Esophagus muscularis mucosa (tissue), 4 donors: ENCODE results near the gene MMRN2. TPM values are rescaled to one million over a fixed set of nuclear protein-coding genes. Genes with fewer than 3 reads are reported as not detected.
"Not testable (repeated sequence)": the region's sequence is repeated elsewhere in the genome, so short reads cannot be mapped to it uniquely, and the experiment has no call there.

Source experiments
- DNase-seq: peaks from one replicate; pipeline ENCODE4 v3.0.0-alpha.2; 2017; ENCODE audit errors: extremely low spot score
- H3K27ac ChIP-seq, 4 donors: fragments of 200-600 bp; sonication (generic); replicated peaks in 1 of 4; 1 replicate in 3 of 4; 2 replicates in 1 of 4; pipeline ENCODE4 v1.5.1; 2016 to 2019; ENCODE audit warnings: mild to moderate bottlenecking in 1 of 4
- H3K27me3 ChIP-seq, 4 donors: fragments of 200-600 bp; sonication (generic); one replicate each; pipeline versions ENCODE4 v1.5.1 to v1.6.0; 2016 to 2019
- H3K36me3 ChIP-seq, 4 donors: fragments of 200-600 bp; sonication (generic); one replicate each; pipeline ENCODE4 v1.5.1; 2016 to 2019
- H3K4me1 ChIP-seq, 4 donors: fragments of 200-600 bp; sonication (generic); one replicate each; pipeline ENCODE4 v1.5.1; 2016 to 2019
- H3K4me3 ChIP-seq, 4 donors: fragments of 200-600 bp; sonication (generic); 1 replicate in 2 of 4; 2 replicates in 2 of 4; pipeline ENCODE4 v1.5.1; 2016 to 2019; ENCODE audit warnings: mild to moderate bottlenecking in 4 of 4, moderate library complexity in 1 of 4
- H3K9me3 ChIP-seq, 4 donors: fragments of 200-600 bp; sonication (generic); 1 replicate in 3 of 4; 2 replicates in 1 of 4; pipeline ENCODE4 v1.5.1; 2016 to 2019
- EP300 ChIP-seq: sonication (generic); formaldehyde crosslinking; IDR thresholded peaks from one replicate; pipeline ENCODE4 v1.6.1; 2017; ENCODE audit warnings: antibody characterized with exemption
- POLR2A ChIP-seq: fragments of 450-650 bp; IDR thresholded peaks from one replicate; pipeline ENCODE4 v1.6.1; 2017; ENCODE audit warnings: antibody characterized with exemption, moderate library complexity, mild to moderate bottlenecking, low read depth
- POLR2AphosphoS5 ChIP-seq, 2 donors: sonication (generic); formaldehyde crosslinking; IDR thresholded peaks; one replicate each; pipeline ENCODE4 v1.6.1; 2017; ENCODE audit warnings: antibody characterized with exemption in 2 of 2
- WGBS: methylation state at CpG from one replicate; pipeline ENCODE4 v1.1.5; 2018; 5-methylcytosine and 5-hydroxymethylcytosine counted together
- intact Hi-C: fragments of 100-400 bp; cut with DNase I; formaldehyde crosslinking; loops from one replicate; pipeline ENCODE4 v1.15.1; 2023
- total RNA-seq, 4 donors: library from RNA; depleted of rRNA; stranded (reverse); fragments of >200 nt; gene quantifications; one replicate each; pipeline versions ENCODE4 v1.1.0 to v1.2.1, GENCODE V29; 2016
- TF ChIP-seq, protein P1 (sequence below), 3 experiments: fragments of 200-600 bp in 2 of 3; fragments of 450-650 bp in 1 of 3; sonication (generic) in 2 of 3; IDR thresholded peaks; one replicate each; pipeline ENCODE4 v1.5.1; 2017 to 2019; ENCODE audit warnings: antibody characterized with exemption in 3 of 3, mild to moderate bottlenecking in 2 of 3, moderate library complexity in 1 of 3

The MMRN2 gene
- total RNA-seq, 4 donors from 2014 or later = 24.9 to 85.9 (median 56.3) TPM

DNA sequence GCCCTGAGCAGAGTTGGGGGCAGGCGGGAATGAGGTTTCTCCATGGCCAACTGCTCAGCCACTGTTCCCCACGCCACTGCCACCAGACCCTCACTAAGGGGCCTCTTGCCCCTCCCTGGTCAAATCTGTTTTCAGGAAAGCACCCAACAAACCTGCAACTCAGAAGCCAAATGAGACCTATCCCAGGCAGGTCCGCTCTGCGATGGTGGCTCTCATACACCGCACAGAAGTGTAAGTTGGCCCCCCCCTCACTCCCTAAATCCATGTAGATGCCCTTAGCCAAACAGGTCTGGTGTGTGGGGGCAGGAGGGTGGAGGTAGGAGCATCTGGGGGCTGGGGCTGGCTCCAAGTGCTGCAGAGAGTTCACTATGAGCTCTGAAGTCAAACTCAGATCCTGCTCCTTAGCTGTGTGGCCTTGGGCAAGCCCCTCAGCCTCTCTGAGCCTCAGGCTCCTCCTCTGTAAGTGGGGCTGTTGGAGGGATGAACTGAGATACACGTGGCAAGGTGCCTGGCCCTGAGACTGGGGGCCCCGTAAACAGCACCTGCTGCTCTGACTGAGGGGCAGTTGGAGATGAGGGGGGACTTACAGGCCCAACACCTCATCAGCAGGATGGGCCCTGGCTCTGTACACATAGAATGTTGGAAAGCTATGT is 1.1 kb downstream of the MMRN2 start:
- no peaks in the 10 kb centered on the region for H3K36me3 ChIP-seq
- no peak for DNase-seq
- 77% methylated on average over 3 of the region's 7 CpGs for WGBS
- peaks cover 49 to 81% (median 68%) of the 10 kb centered on the region in 4 donors for H3K4me1 ChIP-seq
- peak overlapping the region; percentile 65 to 82 (median 75) for H3K27ac ChIP-seq
- no peaks in the 10 kb centered on the region for H3K27me3 ChIP-seq
- TF ChIP-seq, protein P1, sequence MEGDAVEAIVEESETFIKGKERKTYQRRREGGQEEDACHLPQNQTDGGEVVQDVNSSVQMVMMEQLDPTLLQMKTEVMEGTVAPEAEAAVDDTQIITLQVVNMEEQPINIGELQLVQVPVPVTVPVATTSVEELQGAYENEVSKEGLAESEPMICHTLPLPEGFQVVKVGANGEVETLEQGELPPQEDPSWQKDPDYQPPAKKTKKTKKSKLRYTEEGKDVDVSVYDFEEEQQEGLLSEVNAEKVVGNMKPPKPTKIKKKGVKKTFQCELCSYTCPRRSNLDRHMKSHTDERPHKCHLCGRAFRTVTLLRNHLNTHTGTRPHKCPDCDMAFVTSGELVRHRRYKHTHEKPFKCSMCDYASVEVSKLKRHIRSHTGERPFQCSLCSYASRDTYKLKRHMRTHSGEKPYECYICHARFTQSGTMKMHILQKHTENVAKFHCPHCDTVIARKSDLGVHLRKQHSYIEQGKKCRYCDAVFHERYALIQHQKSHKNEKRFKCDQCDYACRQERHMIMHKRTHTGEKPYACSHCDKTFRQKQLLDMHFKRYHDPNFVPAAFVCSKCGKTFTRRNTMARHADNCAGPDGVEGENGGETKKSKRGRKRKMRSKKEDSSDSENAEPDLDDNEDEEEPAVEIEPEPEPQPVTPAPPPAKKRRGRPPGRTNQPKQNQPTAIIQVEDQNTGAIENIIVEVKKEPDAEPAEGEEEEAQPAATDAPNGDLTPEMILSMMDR (IDR thresholded peaks at IDR 0.05) = no peak
- TF ChIP-seq POLR2AphosphoS5 (IDR thresholded peaks at IDR 0.05) (no peak), POLR2A (no peak), EP300 (no peak)
- intact Hi-C loops = no loop called here
- H3K4me3 ChIP-seq = peak overlapping the region; percentile 43 to 55 (median 43)
- H3K9me3 ChIP-seq = no peaks in the 10 kb centered on the region

DNA sequence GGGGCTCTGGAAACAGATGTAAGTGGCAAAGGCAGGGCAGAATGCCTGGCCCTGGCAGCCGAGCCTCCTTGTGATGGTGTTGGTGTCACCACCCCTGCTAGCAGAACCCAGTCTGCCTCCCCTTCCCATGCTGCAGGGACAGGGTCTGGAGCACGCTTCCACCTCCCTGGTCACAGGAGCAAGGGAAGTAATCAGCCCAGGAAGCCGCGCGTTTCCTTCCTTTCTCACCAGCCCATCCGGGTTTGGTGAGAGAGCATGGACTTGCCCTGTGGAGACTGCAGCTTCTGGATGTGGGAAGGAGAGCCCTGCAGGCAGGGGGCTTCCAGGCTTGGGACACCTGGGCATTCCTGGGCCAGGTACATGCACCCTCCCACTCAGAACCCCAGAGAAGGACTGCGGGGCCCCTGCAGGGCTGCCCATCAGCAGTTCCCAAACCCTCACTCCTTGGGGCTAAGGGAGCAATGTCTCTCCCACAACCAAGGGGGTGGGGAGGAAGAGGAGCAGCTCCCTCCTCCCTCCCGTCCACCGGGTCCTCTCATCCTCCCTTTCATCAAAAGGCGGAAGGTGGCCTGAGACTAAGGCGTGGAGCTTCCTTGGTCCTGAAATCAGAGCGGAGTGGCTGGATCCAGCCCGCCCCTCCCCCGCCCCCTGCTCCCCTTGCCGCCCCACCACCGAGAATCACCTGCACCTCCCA is 1.8 kb downstream of the MMRN2 start:
- H3K27me3 ChIP-seq = no peaks in the 10 kb centered on the region
- H3K4me1 ChIP-seq = peaks cover 47 to 74% (median 64%) of the 10 kb centered on the region in 4 donors
- intact Hi-C loops = no loop called here
- H3K4me3 ChIP-seq = peak overlapping the region; percentile 43 to 55 (median 43)
- H3K27ac ChIP-seq = peak overlapping the region; percentile 65 to 82 (median 75)
- no peaks in the 10 kb centered on the region for H3K9me3 ChIP-seq
- WGBS = 71% methylated on average over 14 of the region's 16 CpGs
- peaks cover 0 to 3% (median 0%) of the 10 kb centered on the region in 4 donors for H3K36me3 ChIP-seq
- no peak for DNase-seq
- TF ChIP-seq POLR2A (no peak), POLR2AphosphoS5 (IDR thresholded peaks at IDR 0.05) (peak; percentile 43 to 63)
- TF ChIP-seq, protein P1 (IDR thresholded peaks at IDR 0.05) = no peak

DNA sequence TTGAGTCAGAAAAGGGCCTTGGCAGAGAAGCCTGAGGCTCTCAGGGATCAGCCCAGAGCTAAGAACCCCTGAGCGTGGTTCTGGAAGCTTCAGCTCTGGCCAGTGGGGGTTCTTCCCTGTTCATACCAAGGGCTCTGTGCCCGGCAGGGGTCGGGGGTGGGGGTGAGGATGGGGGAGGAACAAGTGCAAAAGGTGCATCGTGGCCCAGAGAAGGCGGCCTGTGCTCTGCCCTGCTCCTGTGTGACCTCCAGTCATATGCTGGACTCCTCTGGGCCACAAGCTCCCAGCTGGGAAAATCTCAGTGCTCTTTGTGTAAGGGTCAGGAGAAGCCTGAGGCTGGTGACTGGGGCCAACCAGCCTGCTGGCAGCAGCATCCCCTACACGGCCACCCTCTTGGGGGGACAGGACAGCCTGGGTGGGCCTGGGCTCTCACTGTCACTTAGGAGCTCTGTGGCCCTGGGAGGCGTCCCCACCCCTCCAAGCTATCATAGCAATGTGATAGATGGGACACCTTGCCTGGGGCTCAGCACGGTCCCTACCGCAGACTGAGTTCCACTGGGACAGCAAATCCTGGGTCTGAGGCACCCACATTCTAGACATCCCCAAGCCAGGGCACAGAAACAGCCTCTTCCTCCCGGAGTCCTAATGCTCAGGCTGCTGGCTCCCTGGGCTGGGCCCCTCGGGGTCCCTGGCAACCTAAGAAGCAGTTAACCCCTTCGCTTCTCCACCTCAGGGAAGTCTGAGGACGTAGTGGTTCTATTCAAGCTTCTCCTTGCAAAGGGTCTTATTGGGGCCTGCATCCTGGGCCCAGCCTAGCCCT is 2.5 kb downstream of the MMRN2 start:
- TF ChIP-seq EP300 = no peak
- TF ChIP-seq, protein P1 (IDR thresholded peaks at IDR 0.05) = no peak
- TF ChIP-seq POLR2AphosphoS5 (IDR thresholded peaks at IDR 0.05) = no peak
- no peak for TF ChIP-seq POLR2A
- no peaks in the 10 kb centered on the region for H3K9me3 ChIP-seq
- no peak for DNase-seq
- no peaks in the 10 kb centered on the region for H3K27me3 ChIP-seq
- peaks cover 0 to 6% (median 0%) of the 10 kb centered on the region in 4 donors for H3K36me3 ChIP-seq
- H3K27ac ChIP-seq = peak overlapping the region; percentile 65 to 82 (median 75)
- peaks cover 47 to 66% (median 56%) of the 10 kb centered on the region in 4 donors for H3K4me1 ChIP-seq
- H3K4me3 ChIP-seq = peak overlapping the region; percentile 43 to 55 (median 43)
- WGBS = 65% methylated on average over 10 of the region's 13 CpGs
- intact Hi-C loops = no loop called here

DNA sequence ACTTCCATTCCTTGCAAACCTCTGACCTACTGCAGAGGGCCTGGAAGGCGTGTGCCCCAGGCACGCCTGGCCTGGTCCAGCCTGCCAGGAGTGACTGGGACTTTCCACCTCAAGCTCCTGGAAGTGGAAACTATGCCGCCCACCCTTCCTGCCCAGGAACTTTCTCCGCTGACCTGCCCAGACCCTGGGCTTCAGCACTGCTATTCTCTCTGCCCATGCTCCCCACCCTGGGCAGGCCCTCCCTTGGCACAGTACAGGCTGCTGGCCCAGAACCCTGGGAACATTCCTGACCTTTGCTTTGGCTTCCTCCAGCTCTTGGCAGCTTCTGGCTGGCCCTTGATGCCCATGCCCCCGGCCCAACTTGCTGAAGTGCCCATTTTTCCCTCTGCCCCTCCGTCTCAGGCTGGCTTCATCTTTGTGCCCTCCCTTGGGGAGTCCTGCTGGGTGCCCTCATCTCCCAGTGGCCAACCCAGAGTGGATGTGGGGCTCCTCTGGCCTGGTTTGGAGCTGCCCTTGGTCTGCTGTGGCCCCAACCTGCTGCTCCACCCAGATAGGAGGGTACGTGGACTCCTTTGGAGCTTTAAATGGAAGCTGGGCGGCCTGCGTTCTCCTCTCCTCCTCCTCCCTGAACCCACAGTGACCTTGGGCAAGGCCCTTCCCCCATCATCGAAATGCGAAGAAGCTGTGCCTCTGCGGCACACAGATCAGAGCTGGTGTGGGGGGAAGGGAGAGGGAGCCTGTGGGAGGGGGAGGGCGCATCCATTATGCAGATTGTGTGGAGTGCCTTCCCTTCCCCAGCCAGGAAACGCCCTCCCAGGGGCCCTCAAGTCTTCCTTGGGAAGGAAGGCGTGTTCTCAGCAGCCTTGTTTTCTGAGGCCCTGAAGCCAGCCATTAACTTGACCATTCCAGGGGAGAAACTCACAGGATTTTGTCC is 3.4 kb downstream of the MMRN2 start:
- no peaks in the 10 kb centered on the region for H3K9me3 ChIP-seq
- DNase-seq = no peak
- peak overlapping the region; percentile 65 to 82 (median 75) for H3K27ac ChIP-seq
- WGBS = 61% methylated on average over 14 of the region's 15 CpGs
- no peak for TF ChIP-seq POLR2A
- TF ChIP-seq EP300 = no peak
- TF ChIP-seq, protein P1 (IDR thresholded peaks at IDR 0.05) = no peak
- peak; percentile 26 to 64 for TF ChIP-seq POLR2AphosphoS5 (IDR thresholded peaks at IDR 0.05)
- peaks cover 45 to 58% (median 49%) of the 10 kb centered on the region in 4 donors for H3K4me1 ChIP-seq
- H3K36me3 ChIP-seq = peaks cover 0 to 6% (median 0%) of the 10 kb centered on the region in 4 donors
- intact Hi-C loops = no loop called here
- peak overlapping the region; percentile 2 to 55 (median 43) for H3K4me3 ChIP-seq
- H3K27me3 ChIP-seq = no peaks in the 10 kb centered on the region

DNA sequence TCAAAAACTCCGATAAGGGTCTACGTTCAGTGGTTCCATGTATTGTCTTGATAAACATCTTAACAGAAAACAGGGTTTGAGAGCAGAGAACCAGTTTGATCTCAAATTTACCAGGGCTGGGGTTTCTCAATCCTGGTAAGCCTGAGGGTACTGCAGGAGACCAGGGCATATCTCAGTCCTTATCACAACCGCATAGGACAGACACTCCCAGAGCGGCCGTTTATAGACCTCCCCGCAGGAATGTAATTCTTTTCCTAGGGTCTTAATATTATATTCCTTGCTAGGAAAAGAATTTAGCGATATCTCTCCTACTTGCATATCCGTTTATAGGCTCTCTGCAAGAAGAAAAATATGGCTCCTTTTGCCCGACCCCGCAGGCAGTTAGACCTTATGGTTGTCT is 4.7 kb downstream of the MMRN2 start:
- WGBS = 94% methylated on average over 10 of the region's 10 CpGs
- DNase-seq, H3K9me3 ChIP-seq, H3K36me3 ChIP-seq, H3K27me3 ChIP-seq, H3K4me3 ChIP-seq, intact Hi-C loops: not testable (repeated sequence)
- peaks cover 32 to 44% (median 36%) of the 10 kb centered on the region in 4 donors for H3K4me1 ChIP-seq
- H3K27ac ChIP-seq = peak overlapping the region in 1 of 4 donors; percentile 79
